A673 (cell line): Measurements from ENCODE around the gene ADAMTS8. TPM values are rescaled to one million over a fixed set of nuclear protein-coding genes. Genes with fewer than 3 reads are reported as not detected.

Source experiments
- BruUV-seq: library from RNA; stranded (reverse); fragments of 400-500 nt; replicated peaks from 2 replicates; lab custom pipeline; 2021; lab: Mats Ljungman, UMichigan
- CTCF ChIA-PET: fragments of 300-600 bp; sonication (Branson Sonifier 250); formaldehyde crosslinking; loops from one replicate; lab custom pipeline; 2022; ENCODE audit warnings: antibody characterized with exemption; lab: Charles Lee
- POLR2A ChIA-PET: fragments of 300-600 bp; sonication (Branson Sonifier 250); formaldehyde crosslinking; loops from one replicate; lab custom pipeline; 2022; ENCODE audit warnings: antibody characterized with exemption; ENCODE audit not compliant: low non-redundant PET; lab: Charles Lee
- DNase-seq: peaks from one replicate; pipeline ENCODE4 v3.0.0-alpha.2; 2015; ENCODE audit warnings: low spot score
- H3K27ac ChIP-seq: fragments of 200-600 bp; sonication (generic); 2 replicates; pipeline ENCODE4 v1.5.1; 2016; ENCODE audit warnings: mixed run types, low read depth, mild to moderate bottlenecking, mixed read lengths, antibody characterized with exemption, low read length; ENCODE audit not compliant: poor library complexity, severe bottlenecking
- H3K27me3 ChIP-seq: fragments of 200-600 bp; sonication (generic); replicated peaks from 2 replicates; pipeline ENCODE4 v1.6.1; 2017; ENCODE audit warnings: mixed run types, low read depth, mild to moderate bottlenecking, mixed read lengths, antibody characterized with exemption, low read length; ENCODE audit not compliant: insufficient read depth, poor library complexity
- H3K36me3 ChIP-seq: fragments of 200-600 bp; sonication (generic); 2 replicates; pipeline ENCODE4 v1.6.1; 2016; ENCODE audit warnings: mixed run types, mild to moderate bottlenecking, mixed read lengths, antibody characterized with exemption, low read length; ENCODE audit not compliant: insufficient read depth, poor library complexity, severe bottlenecking
- H3K4me1 ChIP-seq: fragments of 200-600 bp; sonication (generic); 2 replicates; pipeline ENCODE4 v1.6.1; 2017; ENCODE audit warnings: mixed run types, mild to moderate bottlenecking, mixed read lengths, antibody characterized with exemption, low read length; ENCODE audit not compliant: insufficient read depth, poor library complexity, severe bottlenecking
- H3K4me3 ChIP-seq: fragments of 200-600 bp; sonication (generic); 2 replicates; pipeline ENCODE4 v1.5.1; 2016; ENCODE audit warnings: low read depth, mixed run types, mild to moderate bottlenecking, mixed read lengths, low read length; ENCODE audit not compliant: poor library complexity, severe bottlenecking
- H3K9me3 ChIP-seq: fragments of 200-600 bp; sonication (generic); 2 replicates; pipeline ENCODE4 v1.6.1; 2016; ENCODE audit warnings: mixed run types, low read depth, mild to moderate bottlenecking, mixed read lengths, antibody characterized with exemption, low read length; ENCODE audit not compliant: poor library complexity, severe bottlenecking
- EZH2 ChIP-seq: fragments of 200-600 bp; sonication (generic); IDR thresholded peaks from 2 replicates; pipeline ENCODE4 v1.6.1; 2017; ENCODE audit warnings: borderline replicate concordance, low read depth, mild to moderate bottlenecking, mixed read lengths, antibody characterized with exemption, low read length; ENCODE audit not compliant: poor library complexity, severe bottlenecking
- intact Hi-C: fragments of 100-400 bp; cut with micrococcal nuclease; formaldehyde crosslinking; loops from one replicate; pipeline ENCODE4 v1.10.0; 2022; ENCODE audit not compliant: unreplicated experiment
- total RNA-seq: library from RNA; stranded (reverse); gene quantifications from 2 replicates; pipeline ENCODE4 v1.2.3, GENCODE V29; 2021
- TF ChIP-seq, protein P1 (sequence below): fragments of 300-800, 200-600 bp; sonication (generic); conservative IDR thresholded peaks from 2 replicates; pipeline ENCODE4 v1.5.1; 2017; ENCODE audit warnings: low read depth, mild to moderate bottlenecking, antibody characterized with exemption, low read length, moderate library complexity, mixed read lengths

ADAMTS8 gene
- total RNA-seq, 1 experiment from 2014 or later: not detected

DNA sequence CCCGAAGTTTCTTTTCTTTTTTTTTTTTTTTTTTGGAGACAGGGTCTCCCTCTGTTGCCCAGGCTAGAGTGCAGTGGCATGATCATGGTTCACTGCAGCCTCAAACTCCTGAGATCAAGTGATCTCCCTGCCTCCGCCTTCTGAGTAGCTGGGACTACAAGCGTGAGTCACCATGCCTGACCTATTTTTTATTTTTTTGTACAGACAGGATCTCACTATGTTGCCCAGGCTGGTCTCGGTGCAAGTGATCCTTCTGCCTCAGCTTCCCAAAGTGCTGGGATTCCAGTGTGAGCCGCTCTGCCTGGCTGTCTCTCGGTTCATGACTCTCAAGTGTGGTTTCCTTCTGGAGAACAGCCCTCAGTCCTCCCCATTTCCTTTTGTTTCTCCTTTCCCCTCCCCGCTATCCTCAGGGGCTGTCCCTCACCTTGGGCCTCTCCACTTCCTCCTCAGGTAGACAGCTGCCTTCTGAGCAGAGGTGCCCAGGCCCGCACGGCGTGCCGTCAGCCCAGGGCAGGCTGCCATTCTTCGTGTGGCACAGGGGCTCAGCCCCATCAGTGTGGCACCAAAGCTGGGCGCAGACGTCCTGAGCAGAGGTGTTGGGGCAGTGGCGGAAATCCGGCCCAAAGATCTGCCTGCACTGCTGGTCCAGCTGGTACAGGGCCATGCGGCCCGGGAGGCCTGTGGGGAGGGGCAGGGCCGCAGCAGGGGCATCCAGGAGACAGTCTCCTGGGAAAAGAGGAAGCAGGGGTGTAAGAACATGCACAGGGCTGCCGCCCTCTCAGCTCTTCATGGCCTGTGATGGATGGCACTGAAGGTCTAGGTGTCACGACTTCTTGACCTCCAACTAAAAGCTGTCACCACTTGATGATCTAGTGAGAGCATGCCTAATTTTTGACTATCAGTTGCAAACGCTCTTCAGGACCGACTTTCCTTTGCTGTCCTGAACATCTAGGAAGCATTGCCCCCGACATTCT is 14.0 kb downstream of the ADAMTS8 start:
- TF ChIP-seq, protein P1, sequence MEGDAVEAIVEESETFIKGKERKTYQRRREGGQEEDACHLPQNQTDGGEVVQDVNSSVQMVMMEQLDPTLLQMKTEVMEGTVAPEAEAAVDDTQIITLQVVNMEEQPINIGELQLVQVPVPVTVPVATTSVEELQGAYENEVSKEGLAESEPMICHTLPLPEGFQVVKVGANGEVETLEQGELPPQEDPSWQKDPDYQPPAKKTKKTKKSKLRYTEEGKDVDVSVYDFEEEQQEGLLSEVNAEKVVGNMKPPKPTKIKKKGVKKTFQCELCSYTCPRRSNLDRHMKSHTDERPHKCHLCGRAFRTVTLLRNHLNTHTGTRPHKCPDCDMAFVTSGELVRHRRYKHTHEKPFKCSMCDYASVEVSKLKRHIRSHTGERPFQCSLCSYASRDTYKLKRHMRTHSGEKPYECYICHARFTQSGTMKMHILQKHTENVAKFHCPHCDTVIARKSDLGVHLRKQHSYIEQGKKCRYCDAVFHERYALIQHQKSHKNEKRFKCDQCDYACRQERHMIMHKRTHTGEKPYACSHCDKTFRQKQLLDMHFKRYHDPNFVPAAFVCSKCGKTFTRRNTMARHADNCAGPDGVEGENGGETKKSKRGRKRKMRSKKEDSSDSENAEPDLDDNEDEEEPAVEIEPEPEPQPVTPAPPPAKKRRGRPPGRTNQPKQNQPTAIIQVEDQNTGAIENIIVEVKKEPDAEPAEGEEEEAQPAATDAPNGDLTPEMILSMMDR: no peak
- TF ChIP-seq EZH2: no peak
- DNase-seq: no peak
- H3K4me3 ChIP-seq: no peak overlapping the region
- H3K4me1 ChIP-seq: peaks cover 4% of the 10 kb centered on the region
- intact Hi-C loops: no loop called here
- no TSS peak for BruUV-seq
- ChIA-PET CTCF (no interaction called here), POLR2A (no interaction called here)
- no peaks in the 10 kb centered on the region for H3K36me3 ChIP-seq
- H3K9me3 ChIP-seq: no peaks in the 10 kb centered on the region
- peaks cover 18% of the 10 kb centered on the region for H3K27me3 ChIP-seq
- no peak overlapping the region for H3K27ac ChIP-seq

DNA sequence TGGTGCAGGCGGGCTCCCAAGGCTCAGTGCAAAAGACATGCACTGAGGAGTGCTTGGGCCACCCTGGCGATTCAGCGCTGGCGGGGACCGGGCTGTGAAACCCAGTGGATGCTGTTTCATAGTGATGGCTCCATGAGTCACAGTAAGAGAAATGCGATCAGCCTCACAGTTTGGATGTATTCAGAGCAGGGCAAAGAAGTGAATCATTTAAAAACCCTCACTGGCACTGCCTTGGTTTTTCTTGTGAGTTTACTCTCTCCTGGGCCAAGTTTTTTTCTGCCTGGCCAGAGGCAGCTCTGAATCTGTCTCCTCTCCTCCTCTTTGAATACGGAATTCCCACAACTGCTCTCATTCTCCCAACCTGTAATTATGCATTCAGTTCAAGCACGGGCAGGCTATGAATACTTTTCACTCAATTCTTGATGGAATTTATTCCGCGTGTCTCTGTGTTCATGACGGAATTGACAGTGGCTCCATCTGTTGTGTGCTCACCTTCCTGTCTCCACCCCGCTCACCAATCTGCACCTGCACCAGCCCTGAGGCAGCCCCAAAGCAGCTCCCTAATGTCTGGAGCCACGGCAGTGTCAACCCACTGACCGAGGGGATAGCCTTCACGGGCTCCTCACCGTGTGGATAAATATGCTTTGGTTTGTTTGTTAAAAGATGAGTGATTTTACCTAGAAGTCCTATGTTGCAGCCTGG is 14.9 kb downstream of the ADAMTS8 start:
- TF ChIP-seq EZH2: no peak
- TF ChIP-seq, protein P1: no peak
- ChIA-PET CTCF (no interaction called here), POLR2A (no interaction called here)
- no TSS peak for BruUV-seq
- intact Hi-C loops: no loop called here
- no peaks in the 10 kb centered on the region for H3K36me3 ChIP-seq
- no peak overlapping the region for H3K27ac ChIP-seq
- H3K4me3 ChIP-seq: no peak overlapping the region
- peaks cover 4% of the 10 kb centered on the region for H3K4me1 ChIP-seq
- H3K27me3 ChIP-seq: peaks cover 18% of the 10 kb centered on the region
- no peaks in the 10 kb centered on the region for H3K9me3 ChIP-seq
- no peak for DNase-seq

DNA sequence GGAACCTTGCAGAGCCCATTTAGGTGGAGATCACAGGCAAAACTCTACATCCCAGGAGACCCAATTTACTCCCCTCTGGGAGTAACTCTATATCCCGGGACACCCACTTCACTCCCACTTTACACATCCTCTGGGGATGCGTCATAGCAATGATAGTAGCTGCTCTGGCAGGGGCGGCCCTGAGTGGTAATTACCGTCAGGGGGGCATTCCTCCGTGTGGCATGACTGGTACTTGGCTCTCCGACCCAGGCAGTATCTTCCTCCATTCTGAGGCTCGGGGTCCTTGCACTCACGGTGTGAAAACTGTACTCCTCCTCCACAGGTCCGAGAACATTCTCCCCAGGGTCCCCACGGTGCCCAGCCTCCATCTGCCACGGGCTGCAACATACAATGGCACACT is 17.2 kb downstream of the ADAMTS8 start:
- no peak for TF ChIP-seq EZH2
- ChIA-PET CTCF (interaction anchor here (0.8 to 1.0 kb wide), 2 partner anchors 20 to 505 kb away, joined by 3 read pairs; partner anchors contain the start of gene SNX19), POLR2A (no interaction called here)
- H3K4me1 ChIP-seq: peaks cover 4% of the 10 kb centered on the region
- BruUV-seq: no TSS peak
- no peak for DNase-seq
- H3K9me3 ChIP-seq: no peaks in the 10 kb centered on the region
- H3K27me3 ChIP-seq: peaks cover 15% of the 10 kb centered on the region
- no peaks in the 10 kb centered on the region for H3K36me3 ChIP-seq
- intact Hi-C loops: no loop called here
- no peak overlapping the region for H3K27ac ChIP-seq
- H3K4me3 ChIP-seq: no peak overlapping the region
